GM12878 (cell line): Measurements from ENCODE around the gene MEF2C. TPM values are rescaled to one million over a fixed set of nuclear protein-coding genes. Genes with fewer than 3 reads are reported as not detected.

Source experiments
- DPF2 ChIP-seq: fragments of 450-650 bp; IDR thresholded peaks from 2 replicates; pipeline ENCODE4 v1.6.1; 2017; ENCODE audit warnings: mild to moderate bottlenecking
- ELK1 ChIP-seq: IDR thresholded peaks from 2 replicates; pipeline ENCODE4 v1.6.1; 2012; ENCODE audit warnings: low read depth, low read length, improper control_type of control experiment
- HDAC6 ChIP-seq: fragments of 200-600 bp; sonication (generic); IDR thresholded peaks from one replicate; pipeline ENCODE4 v1.8.0; 2017; ENCODE audit warnings: antibody characterized with exemption; ENCODE audit not compliant: unreplicated experiment
- MEF2A ChIP-seq: IDR thresholded peaks from 2 replicates; pipeline ENCODE4 v1.6.1; 2011; ENCODE audit warnings: low read depth, mild to moderate bottlenecking, low read length, moderate library complexity; ENCODE audit not compliant: insufficient read depth
- PAX8 ChIP-seq: fragments of 450-650 bp; IDR thresholded peaks from 2 replicates; pipeline ENCODE4 v1.6.1; 2017; ENCODE audit warnings: mild to moderate bottlenecking, moderate library complexity
- PKNOX1 ChIP-seq: fragments of 450-650 bp; IDR thresholded peaks from 2 replicates; pipeline ENCODE4 v1.6.1; 2016; ENCODE audit warnings: mild to moderate bottlenecking
- POLR2AphosphoS2 ChIP-seq: IDR thresholded peaks from 2 replicates; pipeline ENCODE4 v1.6.1; 2011; ENCODE audit warnings: low read depth, mild to moderate bottlenecking, low read length, improper control_type of control experiment, moderate library complexity
- RB1 ChIP-seq: fragments of 450-650 bp; formaldehyde crosslinking; IDR thresholded peaks from 2 replicates; pipeline ENCODE4 v1.6.1; 2017; ENCODE audit warnings: mild to moderate bottlenecking, borderline replicate concordance
- RCOR1 ChIP-seq: conservative IDR thresholded peaks from 2 replicates; pipeline ENCODE4 v1.6.1; 2012; ENCODE audit warnings: low read depth, low read length, improper control_type of control experiment
- REST ChIP-seq: IDR thresholded peaks from 2 replicates; pipeline ENCODE4 v1.6.1; 2012; ENCODE audit warnings: mild to moderate bottlenecking, low read depth, low read length
- SIX5 ChIP-seq: IDR thresholded peaks from 2 replicates; pipeline ENCODE4 v1.6.1; 2011; ENCODE audit warnings: mild to moderate bottlenecking, low read depth, low read length, moderate library complexity; ENCODE audit not compliant: severe bottlenecking
- SMARCA5 ChIP-seq: fragments of 450-650 bp; IDR thresholded peaks from 2 replicates; pipeline ENCODE4 v1.6.1; 2017; ENCODE audit warnings: mild to moderate bottlenecking
- SPI1 ChIP-seq: IDR thresholded peaks from 2 replicates; pipeline ENCODE4 v1.6.1; 2011; ENCODE audit warnings: low read depth, mild to moderate bottlenecking, low read length, moderate library complexity, borderline replicate concordance; ENCODE audit not compliant: insufficient read depth
- SRF ChIP-seq, 2 experiments: IDR thresholded peaks; 2 replicates each; pipeline ENCODE4 v1.6.1; 2011; ENCODE audit warnings: low read depth in 2 of 2, low read length in 2 of 2, mild to moderate bottlenecking in 1 of 2, moderate library complexity in 1 of 2
- USF2 ChIP-seq: IDR thresholded peaks from 2 replicates; pipeline ENCODE4 v1.6.1; 2011; ENCODE audit warnings: low read depth, low read length, improper control_type of control experiment, borderline replicate concordance
- ZNF24 ChIP-seq: fragments of 450-650 bp; IDR thresholded peaks from 2 replicates; pipeline ENCODE4 v1.6.1; 2017; ENCODE audit warnings: antibody characterized with exemption, mild to moderate bottlenecking
- ZNF592 ChIP-seq: fragments of 450-650 bp; IDR thresholded peaks from 2 replicates; pipeline ENCODE4 v1.6.1; 2017; ENCODE audit warnings: mild to moderate bottlenecking, moderate library complexity
- polyA plus RNA-seq, 11 experiments: library from polyadenylated mRNA; depleted of rRNA in 4 of 11; unstranded in 6 of 11; stranded (reverse) in 5 of 11; fragments of >200 nt; fragmentation: Nextera tagmentation in 4 of 11; fragmentation: Illumina TruSeq in 1 of 11; extraction: Ambion mirVana in 4 of 11; extraction: Trizol in 1 of 11; gene quantifications; 1 replicate in 1 of 11; 2 replicates in 10 of 11; pipeline versions ENCODE4 v1.2.1 to v1.2.3, GENCODE V29; 2011 to 2016; ENCODE audit warnings: inconsistent platforms in 2 of 11, missing spikeins in 2 of 11, low read depth in 1 of 11
- total RNA-seq, 4 experiments: library from RNA; depleted of rRNA in 3 of 4; stranded (reverse); fragments of >200 nt in 3 of 4; fragmentation: Illumina TruSeq in 1 of 4; extraction: Trizol in 1 of 4; gene quantifications; 2 replicates each; pipeline versions ENCODE4 v1.2.1 to v1.2.3, GENCODE V29; 2013 to 2021

MEF2C gene
- total and polyA plus RNA-seq, 10 of the 15 experiments (the other 5 are each of a cell fraction or from before 2014, with no cell fraction given): 104 to 225 (median 180) TPM

GRCh38 chr5:88883059-88883835 is at the start of gene MEF2C (continued):
- TF ChIP-seq ZNF592: no peak
- TF ChIP-seq RCOR1: no peak
- peak; percentile 43; the same call in 1 of the 2 replicates for TF ChIP-seq MEF2A
- TF ChIP-seq USF2: no peak
- TF ChIP-seq ZNF24: peak; percentile 30; the same call in 1 of the 2 replicates
- TF ChIP-seq HDAC6: peak; percentile 47
- TF ChIP-seq REST: peak; percentile 42; the same call in 1 of the 2 replicates
- peak; percentile 72; the same call in 1 of the 2 replicates for TF ChIP-seq POLR2AphosphoS2
- peak; percentile 16; the same call in 1 of the 2 replicates for TF ChIP-seq RB1
- TF ChIP-seq ELK1: no peak
- TF ChIP-seq PAX8: no peak
- TF ChIP-seq SPI1: peak; percentile 51; the same call in 1 of the 2 replicates
- TF ChIP-seq SIX5: no peak
- TF ChIP-seq SRF (IDR thresholded peaks at IDR 0.05; ENCODE audit: low read depth in 2 of 2, low read length in 2 of 2): no peak
- no peak for TF ChIP-seq PKNOX1
- 0 out of 2 replicates have a peak, but pooled peaks have one; percentile 30 for TF ChIP-seq DPF2
- peak; percentile 76; the same call in 1 of the 2 replicates for TF ChIP-seq SMARCA5
